Right cardiac atrium (tissue), 5 donors: Measurements from ENCODE around the gene YEATS2. TPM values are rescaled to one million over a fixed set of nuclear protein-coding genes. Genes with fewer than 3 reads are reported as not detected.
"Not testable (repeated sequence)": the region's sequence is repeated elsewhere in the genome, so short reads cannot be mapped to it uniquely, and the experiment has no call there.

ENCODE experiments used
- ATAC-seq, 2 donors: fragments of 200-7000 bp; cut with Tn5 transposase; one replicate each; pipeline versions ENCODE4 v1.8.0 to v1.9.1; 2020; ENCODE audit warnings: moderate library complexity in 2 of 2, mild to moderate bottlenecking in 1 of 2
- DNase-seq, 3 donors: peaks; one replicate each; pipeline ENCODE4 v3.0.0-alpha.2; 2020
- H3K27ac ChIP-seq: one replicate; pipeline ENCODE4 v1.5.1; 2013; ENCODE audit warnings: mild to moderate bottlenecking, low read length, control low read depth, moderate library complexity
- H3K27me3 ChIP-seq: one replicate; pipeline ENCODE4 v1.6.1; 2013; ENCODE audit not compliant: control insufficient read depth, insufficient read depth
- H3K4me1 ChIP-seq: one replicate; pipeline ENCODE4 v1.6.1; 2013; ENCODE audit warnings: low read length; ENCODE audit not compliant: control insufficient read depth, insufficient read depth
- H3K4me3 ChIP-seq: one replicate; pipeline ENCODE4 v1.5.1; 2013; ENCODE audit warnings: low read length, control low read depth
- H3K9me3 ChIP-seq: one replicate; pipeline ENCODE4 v1.6.1; 2013; ENCODE audit warnings: low read length; ENCODE audit not compliant: control insufficient read depth
- WGBS: extraction: QIAGEN DNeasy Blood & Tissue Kit; methylation state at CpG from one replicate; pipeline ENCODE4 v1.1.7; 2013; 5-methylcytosine and 5-hydroxymethylcytosine counted together
- intact Hi-C, 4 donors: fragments of 100-400 bp; cut with DNase I; formaldehyde crosslinking; loops; one replicate each; pipeline versions ENCODE4 v1.11.0 to v1.14.0; 2022 to 2023
- polyA plus RNA-seq: library from polyadenylated mRNA; stranded (reverse); fragments of 200-250 nt; gene quantifications from one replicate; pipeline ENCODE4 v1.2.3, GENCODE V29; 2013
- total RNA-seq, 4 donors: library from RNA; stranded (reverse); fragmentation: NEBNext Ultra II Directional; extraction: Animal tissue kit (Norgen Biotek cat#: 25700); gene quantifications; one replicate each; pipeline ENCODE4 v1.2.1, GENCODE V29; 2021
- donor health status: healthy with polysubstance abuse.
- donor health status: DM: no; HTN: yes; CAD: no.
- donor health status: DM: no; HTN: no; CAD: no.
- donor health status: DM: no; HTN: yes; CAD: no; lungs with severe emphysema.
- donor health status: DM: yes; HTN: yes; CAD: no.

The YEATS2 gene
- total and polyA plus RNA-seq, 5 donors, result 6.0 to 12.0 (median 11.6) TPM

- 96% methylated on average over 11 of the region's 11 CpGs for WGBS
- no peaks in the 10 kb centered on the region for H3K27me3 ChIP-seq
- ATAC-seq, result no peak
- no peaks in the 10 kb centered on the region for H3K9me3 ChIP-seq
- no peak overlapping the region for H3K27ac ChIP-seq
- no peaks in the 10 kb centered on the region for H3K4me1 ChIP-seq
- intact Hi-C loops, result loop anchor here in 1 of 4 donors (10.0 kb wide), 1 partner anchor 74 kb away; no protein-coding TSS in a partner anchor
- DNase-seq, result no peak
- no peak overlapping the region for H3K4me3 ChIP-seq
These were observed 7.1 kb upstream of the YEATS2 start for GRCh38 chr3:183690402-183690995.

- Histone ChIP-seq H3K27ac (no peak overlapping the region), H3K27me3 (no peaks in the 10 kb centered on the region), H3K9me3 (no peaks in the 10 kb centered on the region), H3K4me3 (no peak overlapping the region), H3K4me1 (no peaks in the 10 kb centered on the region)
- DNase-seq (no peak), ATAC-seq (no peak)
- intact Hi-C loops, result loop anchor here in 1 of 4 donors (10.0 kb wide), 1 partner anchor 72 kb away; no protein-coding TSS in a partner anchor
- 90% methylated on average over 10 of the region's 10 CpGs for WGBS
These were observed 5.2 kb upstream of the YEATS2 start for GRCh38 chr3:183692436-183692835.

GRCh38 chr3:183695569-183696364 is 1.8 kb upstream of the YEATS2 start:
- no peak overlapping the region for H3K27ac ChIP-seq
- peaks cover 4% of the 10 kb centered on the region for H3K4me1 ChIP-seq
- ATAC-seq (no peak), DNase-seq (no peak)
- no peaks in the 10 kb centered on the region for H3K9me3 ChIP-seq
- no peak overlapping the region for H3K4me3 ChIP-seq
- H3K27me3 ChIP-seq, result no peaks in the 10 kb centered on the region
- 88% methylated on average over 7 of the region's 7 CpGs for whole genome bisulfite sequencing
- intact Hi-C loops, result loop anchor here in 1 of 4 donors (10.0 kb wide), 1 partner anchor 69 kb away; no protein-coding TSS in a partner anchor

- Histone ChIP-seq H3K27ac (no peak overlapping the region), H3K4me1 (peaks cover 4% of the 10 kb centered on the region), H3K27me3 (no peaks in the 10 kb centered on the region), H3K4me3 (peak overlapping the region; percentile 95), H3K9me3 (no peaks in the 10 kb centered on the region)
- intact Hi-C loops, result loop anchor here in 1 of 4 donors (10.0 kb wide), 1 partner anchor 68 kb away; no protein-coding TSS in a partner anchor
- WGBS, result 36% methylated on average over 4 of the region's 4 CpGs
- no peak for DNase-seq
- no peak for ATAC-seq
These were observed 431 bp upstream of the YEATS2 start for GRCh38 chr3:183697123-183697609.

GRCh38 chr3:183698318-183698751 is 738 bp downstream of the YEATS2 start:
- Histone ChIP-seq H3K4me1 (peaks cover 4% of the 10 kb centered on the region), H3K27me3 (no peaks in the 10 kb centered on the region), H3K9me3 (no peaks in the 10 kb centered on the region), H3K27ac (peak overlapping the region; percentile 87), H3K4me3 (peak overlapping the region; percentile 95)
- ATAC-seq, result peak; percentile 48 to 68
- DNase-seq, result peak; percentile 32 to 71 (median 65)
- WGBS, result 1% methylated on average over 13 of the region's 13 CpGs
- intact Hi-C loops, result loop anchor here in 1 of 4 donors (10.0 kb wide), 1 partner anchor 66 kb away; no protein-coding TSS in a partner anchor

GRCh38 chr3:183698756-183699155 is 1.2 kb downstream of the YEATS2 start:
- Histone ChIP-seq H3K4me3 (peak overlapping the region; percentile 95), H3K9me3 (no peaks in the 10 kb centered on the region), H3K27me3 (no peaks in the 10 kb centered on the region), H3K27ac (no peak overlapping the region), H3K4me1 (peaks cover 4% of the 10 kb centered on the region)
- peak in 1 of 2 donors; percentile 49 for ATAC-seq
- DNase-seq, result no peak
- intact Hi-C loops, result loop anchor here in 1 of 4 donors (10.0 kb wide), 1 partner anchor 66 kb away; no protein-coding TSS in a partner anchor
- 7% methylated on average over 9 of the region's 9 CpGs for whole genome bisulfite sequencing

- intact Hi-C loops, result loop anchor here in 1 of 4 donors (10.0 kb wide), 1 partner anchor 65 kb away; no protein-coding TSS in a partner anchor
- H3K9me3 ChIP-seq, result no peaks in the 10 kb centered on the region
- 54% methylated on average over 13 of the region's 13 CpGs for WGBS
- ATAC-seq (no peak), DNase-seq (no peak)
- no peaks in the 10 kb centered on the region for H3K27me3 ChIP-seq
- no peak overlapping the region for H3K27ac ChIP-seq
- H3K4me1 ChIP-seq, result peaks cover 4% of the 10 kb centered on the region
- peak overlapping the region; percentile 95 for H3K4me3 ChIP-seq
These were observed 1.8 kb downstream of the YEATS2 start for GRCh38 chr3:183699238-183699947.

GRCh38 chr3:183701744-183702143 is 4.1 kb downstream of the YEATS2 start:
- H3K27ac ChIP-seq, result no peak overlapping the region
- H3K9me3 ChIP-seq, result no peaks in the 10 kb centered on the region
- no peak for ATAC-seq
- intact Hi-C loops, result no loop called here
- 92% methylated on average over 5 of the region's 5 CpGs for WGBS
- peaks cover 4% of the 10 kb centered on the region for H3K4me1 ChIP-seq
- no peak overlapping the region for H3K4me3 ChIP-seq
- H3K27me3 ChIP-seq, result no peaks in the 10 kb centered on the region
- DNase-seq, result no peak

- H3K27ac ChIP-seq, intact Hi-C loops, H3K4me3 ChIP-seq, H3K9me3 ChIP-seq, DNase-seq, H3K4me1 ChIP-seq, ATAC-seq, H3K27me3 ChIP-seq: not testable (repeated sequence)
- WGBS, result 94% methylated on average over 6 of the region's 6 CpGs
These were observed 6.3 kb downstream of the YEATS2 start for GRCh38 chr3:183703892-183704291.

- Histone ChIP-seq H3K4me3 (no peak overlapping the region), H3K4me1 (peaks cover 2% of the 10 kb centered on the region), H3K27ac (no peak overlapping the region), H3K27me3 (no peaks in the 10 kb centered on the region), H3K9me3 (no peaks in the 10 kb centered on the region)
- ATAC-seq (no peak), DNase-seq (no peak)
- intact Hi-C loops, result no loop called here
These were observed 12.6 kb downstream of the YEATS2 start for GRCh38 chr3:183710231-183710630.
